NCI-H2081 (cell line): Measurements from ENCODE around the gene CTNNA3.

Experiments
- DNase-seq, 2 experiments: peaks; one replicate each; lab custom pipeline; 2025; lab: John Stamatoyannopoulos, UW

Gene CTNNA3

DNA sequence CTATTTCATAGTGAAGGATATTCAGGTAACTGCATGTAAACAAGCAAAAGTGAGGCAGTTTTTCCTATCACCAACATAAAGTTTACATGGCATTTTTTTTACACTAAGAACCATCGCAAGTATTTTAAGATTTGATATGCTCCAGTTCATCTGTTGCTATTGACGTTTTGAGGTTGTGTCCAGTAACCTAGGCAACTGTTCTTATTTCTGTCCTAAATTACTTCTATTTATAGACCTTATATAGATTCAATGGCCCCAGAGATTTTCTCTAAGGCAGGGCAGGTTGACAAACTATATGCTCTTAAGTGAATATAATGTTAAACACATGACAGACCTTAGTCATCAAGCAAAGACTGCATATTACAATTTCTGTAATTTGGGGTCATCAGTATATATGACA, 1600.4 kb downstream of the CTNNA3 start:
- DNase-seq = no peak

DNA sequence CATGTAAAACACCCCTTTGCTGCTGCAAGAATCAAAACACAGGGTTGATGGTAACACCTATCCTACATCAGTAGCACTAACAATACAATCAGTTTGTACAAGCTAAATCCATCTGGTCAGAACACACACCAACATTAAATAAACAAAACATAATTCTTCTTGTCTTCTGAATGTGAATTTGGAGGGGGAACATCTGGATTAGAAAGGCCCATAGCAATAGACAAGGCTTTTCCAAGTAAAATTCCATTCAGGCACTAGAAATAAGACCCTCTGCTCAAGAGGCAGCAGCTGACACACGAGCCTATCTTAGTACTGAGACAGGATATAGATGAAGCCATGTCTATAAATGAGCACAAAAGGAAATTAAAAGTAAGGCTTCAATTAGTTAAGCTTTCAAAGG, 1610.1 kb downstream of the CTNNA3 start:
- DNase-seq = no peak

DNA sequence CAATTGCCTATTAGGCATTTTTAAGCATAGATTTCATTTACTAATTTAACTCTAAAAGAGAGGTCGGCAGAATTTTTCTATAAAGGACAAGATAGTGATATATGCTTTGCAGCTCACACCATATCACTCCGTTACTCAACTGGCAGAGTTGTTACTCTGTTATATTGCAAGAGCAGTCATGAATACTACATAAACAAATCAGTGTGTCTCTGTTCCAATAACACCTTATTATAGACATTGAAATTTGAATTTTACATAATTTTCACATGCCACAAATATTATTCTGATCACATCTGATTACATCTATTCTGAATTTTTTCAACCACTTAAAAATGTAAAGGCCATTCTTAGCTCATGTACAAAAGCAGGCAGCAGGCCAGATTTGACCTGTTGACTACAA, 1624.1 kb downstream of the CTNNA3 start:
- no peak for DNase-seq

DNA sequence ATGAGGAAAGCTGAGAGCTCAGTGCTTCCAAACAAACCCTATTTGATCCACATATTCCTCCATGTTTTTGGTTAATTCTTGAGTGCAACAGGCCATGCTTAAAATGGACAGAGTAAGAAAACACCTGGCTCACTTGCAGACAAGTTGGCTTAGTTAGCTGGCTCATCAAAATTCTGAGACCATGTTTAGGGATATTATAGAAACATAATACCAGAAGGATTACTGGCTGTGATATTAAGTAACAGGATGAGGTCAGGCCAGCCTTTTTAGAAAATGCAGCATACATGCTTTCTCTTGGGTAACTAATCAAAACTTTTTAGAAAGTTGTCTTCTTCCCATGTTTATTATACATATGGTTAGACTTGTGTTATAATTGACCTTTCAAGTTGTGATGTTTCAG, 1637.4 kb downstream of the CTNNA3 start:
- DNase-seq = no peak

DNA sequence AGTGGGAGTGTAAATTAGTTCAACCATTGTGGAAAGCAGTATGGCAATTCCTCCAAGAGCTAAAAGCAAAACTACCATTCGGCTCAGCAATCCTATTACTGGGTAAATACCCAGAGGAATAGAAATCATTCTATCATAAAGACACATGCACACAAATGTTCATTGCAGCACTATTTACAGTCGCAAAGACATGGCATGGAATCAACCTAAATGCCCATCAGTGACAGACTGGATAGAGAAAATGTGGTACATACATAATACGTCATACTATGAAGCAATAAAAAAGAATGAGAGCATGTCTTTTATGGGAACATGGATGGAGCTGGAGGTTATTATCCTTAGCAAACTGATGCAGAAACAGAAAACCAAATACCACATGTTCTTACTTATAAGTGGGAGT, 1646.7 kb downstream of the CTNNA3 start:
- no peak for DNase-seq

DNA sequence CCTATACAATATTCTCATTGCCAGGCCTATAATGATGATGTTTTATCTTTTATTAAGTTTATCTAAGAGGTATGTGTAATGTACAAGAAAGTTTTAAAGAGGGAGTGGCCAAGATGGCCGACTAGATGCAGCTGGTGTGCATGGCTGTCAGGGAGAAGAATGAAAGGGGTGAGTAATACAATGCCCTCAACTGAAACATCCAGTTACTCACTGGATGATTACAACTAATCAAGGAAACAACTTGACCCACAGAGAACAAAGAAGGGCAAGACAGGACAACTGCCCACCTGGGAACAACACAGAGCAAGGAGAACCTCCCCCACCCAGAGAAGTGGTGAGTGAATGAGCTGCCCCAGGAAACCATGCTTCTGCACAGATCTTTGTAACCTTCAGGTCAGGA, 1650.1 kb downstream of the CTNNA3 start:
- no peak for DNase-seq

DNA sequence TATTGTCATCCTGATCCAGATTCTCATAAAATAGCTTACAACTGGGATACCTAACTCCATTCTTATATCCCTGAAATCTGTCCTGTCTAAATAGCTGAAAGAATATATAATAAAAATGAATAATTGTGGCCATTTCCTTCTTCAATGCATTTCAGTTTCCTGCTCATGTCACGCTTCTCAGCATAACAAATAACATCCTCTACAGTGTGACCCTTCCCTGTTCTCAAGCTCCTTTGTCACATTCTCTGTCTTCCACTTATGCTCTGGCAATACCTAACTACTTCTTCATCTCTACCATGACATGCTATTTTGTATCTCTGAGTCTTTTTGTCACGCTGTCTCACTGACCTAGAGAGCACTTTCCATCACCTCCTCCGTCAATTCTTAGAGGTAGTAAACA, 1654.2 kb downstream of the CTNNA3 start:
- DNase-seq = no peak

DNA sequence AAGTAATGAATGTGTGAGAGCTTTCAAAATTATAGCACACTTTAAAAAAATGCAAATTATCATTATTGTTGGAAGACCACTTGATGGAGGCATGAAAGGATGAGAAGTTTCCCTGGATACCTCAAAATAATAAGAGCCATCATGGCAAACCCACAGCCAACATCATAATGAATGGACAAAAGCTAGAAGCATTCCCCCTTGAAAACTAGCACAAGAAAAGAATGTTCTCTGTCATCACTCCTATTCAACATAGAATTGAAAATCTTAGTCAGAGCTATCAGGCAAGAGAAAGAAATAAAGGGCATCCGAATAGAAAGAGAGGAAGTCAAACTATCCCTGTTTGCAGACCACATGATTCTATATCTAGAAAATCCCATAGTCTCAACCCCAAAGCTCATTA, 1657.4 kb downstream of the CTNNA3 start:
- no peak for DNase-seq

DNA sequence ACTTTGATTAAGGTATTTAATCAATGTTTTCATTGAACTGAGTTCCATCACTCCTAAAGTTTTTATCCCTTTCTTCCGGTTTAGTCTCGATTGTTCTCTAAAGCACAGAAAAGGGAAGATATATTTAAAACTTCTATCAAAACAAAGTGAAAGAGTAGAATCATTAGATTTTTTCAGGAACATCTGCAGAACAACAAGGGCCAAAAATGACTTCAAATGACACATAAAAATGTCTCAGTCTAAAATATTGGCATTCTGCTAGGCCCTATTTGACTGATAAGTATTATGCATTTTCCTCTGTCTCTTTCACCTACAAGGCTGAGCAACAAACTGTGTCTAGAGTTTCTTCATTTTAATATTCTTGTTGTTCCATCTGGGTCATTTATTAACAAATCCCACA, 1669.7 kb downstream of the CTNNA3 start:
- DNase-seq = no peak

DNA sequence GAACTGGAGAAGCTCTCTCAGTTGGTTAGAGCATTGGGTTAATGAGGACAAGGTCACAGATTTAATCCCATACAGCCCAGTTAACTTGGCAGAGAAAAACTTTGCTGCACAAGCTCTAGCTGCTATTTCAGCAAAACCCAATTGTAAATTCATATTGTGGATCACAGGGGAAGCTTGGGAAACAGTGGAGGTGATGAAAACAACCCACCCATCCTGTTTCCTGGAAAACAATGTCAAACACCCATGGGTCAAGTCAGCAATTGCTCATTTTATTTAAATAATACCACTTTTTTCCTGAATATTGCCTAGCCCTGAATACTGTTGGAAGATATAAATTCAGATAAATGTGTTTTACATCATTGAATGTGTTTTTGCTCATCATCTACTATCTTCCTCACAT, 1670.8 kb downstream of the CTNNA3 start:
- DNase-seq = no peak

DNA sequence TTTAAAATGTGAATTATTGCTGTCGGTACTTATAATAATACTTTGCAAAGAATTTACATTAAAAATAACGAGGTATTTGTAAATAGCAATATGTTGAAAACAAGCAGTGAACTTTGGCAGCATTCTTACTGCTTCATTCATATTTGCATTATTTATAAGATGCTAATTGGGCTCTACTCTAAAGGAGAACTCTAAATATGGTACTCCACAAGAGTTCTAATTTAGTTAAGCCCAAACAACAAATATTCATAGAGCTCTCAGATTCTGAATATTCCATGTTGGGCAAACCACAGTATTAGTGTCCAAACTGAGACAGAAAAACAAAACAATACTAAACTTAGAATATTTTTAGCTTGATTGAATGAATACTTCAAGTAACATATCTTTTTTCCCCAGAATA, 1674.6 kb downstream of the CTNNA3 start:
- no peak for DNase-seq

DNA sequence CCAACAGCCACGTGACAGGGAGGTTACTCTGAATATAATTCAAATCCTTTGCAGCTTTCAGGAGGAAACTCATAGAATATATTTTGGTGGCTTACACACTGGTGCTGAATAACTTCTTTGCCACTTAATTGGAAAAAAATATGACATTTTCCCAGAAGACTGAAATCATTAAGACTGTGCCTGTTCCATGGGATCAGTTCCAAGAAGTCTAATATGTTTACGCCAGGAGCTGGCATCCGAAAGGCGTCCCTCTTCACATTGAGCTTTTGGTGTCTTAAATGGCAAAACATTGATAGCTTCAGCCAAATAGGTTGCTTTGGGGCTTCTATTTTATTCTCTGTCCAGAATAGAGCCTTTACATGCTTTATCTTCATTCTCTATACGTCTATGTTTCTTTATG, 1687.8 kb downstream of the CTNNA3 start:
- DNase-seq = no peak

DNA sequence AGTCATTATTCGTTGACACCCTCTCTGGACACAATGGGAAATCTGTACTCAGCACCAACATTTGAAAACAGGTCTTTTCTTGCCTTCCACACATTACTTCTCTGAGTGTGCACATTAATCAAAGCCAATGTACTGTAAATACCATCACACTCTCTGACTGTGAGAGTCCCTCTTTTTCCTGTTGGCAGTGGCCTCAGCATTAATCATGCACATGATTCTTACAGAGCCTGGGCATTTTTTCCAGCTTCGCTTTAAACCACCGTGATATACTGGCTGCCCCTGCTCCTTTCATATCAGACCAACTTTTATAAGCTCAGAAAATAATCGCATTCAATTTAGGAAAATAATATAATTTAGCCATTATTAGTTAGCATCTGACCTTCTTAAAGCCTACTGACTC, 1689.6 kb downstream of the CTNNA3 start:
- DNase-seq = no peak

DNA sequence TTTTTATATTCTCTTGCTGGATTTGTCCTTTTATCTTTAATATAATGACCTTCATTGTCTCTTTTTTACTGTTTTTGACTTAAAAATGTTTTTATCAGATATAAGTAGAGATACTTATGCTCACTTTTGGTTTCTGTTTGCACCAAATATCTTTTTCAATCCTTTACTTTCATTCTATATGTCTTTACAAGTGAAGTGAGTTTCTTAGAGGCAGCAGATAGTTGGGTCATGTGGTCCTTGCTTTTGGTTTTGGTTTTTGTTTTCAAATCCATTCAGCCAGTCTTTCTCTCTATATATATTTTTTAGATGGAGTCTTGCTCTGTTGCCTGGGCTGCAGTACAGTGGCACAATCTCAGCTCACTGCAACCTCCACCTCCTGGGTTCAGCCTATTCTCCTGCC, 1702.5 kb downstream of the CTNNA3 start:
- no peak for DNase-seq

DNA sequence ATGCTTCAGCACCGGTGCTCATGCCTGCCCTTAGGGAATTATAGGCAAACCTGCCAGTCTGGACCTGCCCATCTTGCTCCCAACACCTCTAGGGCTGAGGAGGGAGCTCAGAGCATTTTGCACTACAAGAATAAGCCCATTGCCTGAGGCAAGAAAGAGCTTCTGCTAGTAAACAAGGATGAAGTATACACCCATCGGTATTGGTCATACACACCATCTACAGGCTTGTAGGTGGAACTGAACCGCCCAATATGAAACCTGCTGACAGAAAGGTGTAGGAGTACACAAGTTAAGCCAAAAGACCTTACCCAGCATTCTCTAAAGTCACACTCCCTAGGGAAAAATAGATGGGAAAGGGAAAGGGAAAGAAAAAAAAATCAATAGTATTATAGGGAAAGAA, 1727.1 kb downstream of the CTNNA3 start:
- DNase-seq = peak in 1 of 2 experiments; percentile 4

DNA sequence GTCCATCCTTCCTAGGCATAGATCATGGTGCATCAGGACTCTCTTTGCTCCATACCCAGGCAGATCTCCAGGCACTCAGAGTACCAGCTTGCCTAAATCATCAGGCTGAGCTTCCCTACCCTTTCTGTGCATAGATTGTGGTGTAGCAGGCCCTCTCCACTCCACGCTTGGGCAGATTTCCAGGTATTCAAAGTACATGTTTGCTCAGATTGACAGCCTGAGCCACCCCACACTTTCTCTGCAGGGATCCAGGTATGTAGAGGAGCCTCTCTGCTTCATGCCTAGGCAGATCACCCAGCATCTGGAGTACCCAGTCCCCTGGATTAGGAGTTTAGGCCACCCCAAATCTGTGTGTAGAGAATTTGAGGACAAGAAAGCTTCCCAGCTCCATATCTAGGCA, 1727.6 kb downstream of the CTNNA3 start:
- DNase-seq = no peak

DNA sequence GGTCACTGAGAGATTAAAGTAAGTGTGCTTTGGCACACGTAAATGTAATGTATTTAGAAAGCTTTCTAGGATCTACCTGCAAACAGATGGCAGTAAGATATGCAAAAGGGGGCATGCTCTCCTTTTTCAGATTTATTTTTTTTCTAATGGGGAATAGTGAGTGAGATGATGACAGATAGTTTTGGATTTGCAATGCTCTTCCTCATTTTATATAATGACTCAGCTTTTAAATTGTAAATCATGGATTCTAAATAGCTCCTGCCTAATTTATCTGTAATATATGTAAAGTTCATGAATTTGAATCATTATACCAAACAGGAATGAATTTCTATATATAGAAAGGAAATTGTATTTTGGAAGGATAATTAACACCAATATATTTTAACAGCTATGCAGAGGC, 1731.8 kb downstream of the CTNNA3 start:
- DNase-seq = no peak

DNA sequence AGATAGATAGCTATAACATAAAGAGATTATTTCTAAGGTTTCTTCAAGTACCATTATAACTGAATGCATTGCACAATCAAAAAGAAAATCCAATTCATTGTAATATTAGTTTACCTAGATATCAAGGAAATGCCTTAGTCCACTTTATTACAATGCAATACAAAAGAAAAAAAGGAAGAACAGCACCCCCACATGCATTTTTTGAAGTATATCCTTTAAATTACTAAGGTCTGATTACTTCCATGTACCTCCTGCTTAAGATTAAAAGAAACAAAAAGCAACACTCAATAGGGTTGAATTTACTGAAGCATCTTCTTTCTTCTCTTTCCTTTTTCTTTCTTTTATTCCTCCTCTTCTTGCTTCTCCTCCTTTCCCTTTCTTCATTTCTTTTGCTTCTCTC, 1743.9 kb downstream of the CTNNA3 start:
- DNase-seq = no peak

DNA sequence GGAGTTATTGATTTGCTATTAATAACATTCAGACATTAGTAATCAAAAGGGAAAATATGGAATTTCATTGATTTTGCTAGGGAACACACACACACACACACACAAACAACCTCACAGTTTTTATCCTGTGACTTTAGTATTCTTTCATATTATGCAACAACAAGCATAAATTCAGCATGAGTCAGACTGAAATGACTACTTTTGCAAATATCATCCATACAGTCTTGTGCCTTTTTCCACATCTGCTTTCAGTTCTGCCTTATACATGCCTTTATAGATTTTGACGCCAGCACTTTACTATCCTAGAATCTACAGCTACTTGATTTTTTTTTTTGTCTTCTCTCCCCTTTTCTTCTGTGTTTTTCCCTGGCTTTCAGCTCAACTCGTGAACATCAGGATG, 1745.9 kb downstream of the CTNNA3 start:
- DNase-seq = no peak

DNA sequence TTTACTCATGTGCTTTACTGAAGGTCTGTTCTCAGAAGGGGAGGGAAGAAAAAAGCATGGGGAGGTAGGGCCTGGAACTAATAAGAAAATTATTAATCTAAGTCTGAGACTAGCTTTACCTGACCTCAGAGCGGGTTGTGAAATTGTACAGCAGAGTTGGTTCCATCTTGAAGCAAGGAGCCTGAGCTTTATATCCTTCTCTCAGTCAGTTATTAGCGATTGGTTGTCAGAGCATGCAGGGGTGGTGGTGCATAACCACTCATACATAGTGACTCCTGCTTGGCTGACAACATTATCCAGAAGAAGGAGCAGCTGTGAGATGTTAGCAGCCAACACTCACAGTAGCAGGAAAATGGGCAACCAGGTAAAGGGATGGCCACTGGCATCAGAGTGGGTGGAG, 1746.5 kb downstream of the CTNNA3 start:
- no peak for DNase-seq

DNA sequence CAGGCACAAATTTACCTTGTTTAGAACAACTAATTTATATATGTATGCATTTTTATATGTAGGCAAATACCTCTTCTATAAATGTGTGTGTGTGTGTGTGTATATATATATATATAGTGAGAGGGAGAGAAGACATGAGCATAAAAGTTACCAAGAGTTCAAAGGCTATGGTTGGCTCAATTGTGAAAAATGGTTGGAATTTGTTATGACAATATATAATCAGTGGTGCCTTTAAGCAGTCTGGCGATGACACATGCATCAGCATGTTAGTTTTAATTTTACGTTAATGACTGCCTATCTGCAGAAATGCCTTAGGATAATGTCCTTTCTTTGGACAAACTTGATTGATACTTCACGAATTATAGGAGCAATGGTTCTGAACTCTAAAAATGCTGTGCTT, 1750.9 kb downstream of the CTNNA3 start:
- DNase-seq = no peak

DNA sequence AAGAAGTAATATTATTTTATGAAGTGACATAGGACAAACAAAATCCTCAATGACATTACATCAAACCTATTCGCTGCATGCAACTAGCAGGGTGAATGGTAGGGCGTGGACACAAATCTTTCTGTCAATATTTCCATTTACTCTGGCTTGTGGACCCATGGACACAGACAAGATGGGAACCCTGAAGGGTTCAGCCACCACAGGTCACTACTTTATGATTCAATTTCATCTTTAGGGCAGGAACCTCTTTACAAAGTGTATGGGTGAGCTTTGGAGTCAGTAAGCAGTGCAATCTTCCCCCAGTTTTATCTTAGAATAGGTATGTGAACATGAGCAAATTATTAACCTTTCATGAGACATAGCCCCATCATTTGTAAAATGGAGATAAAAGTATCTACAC, 1752.5 kb downstream of the CTNNA3 start:
- DNase-seq = no peak

DNA sequence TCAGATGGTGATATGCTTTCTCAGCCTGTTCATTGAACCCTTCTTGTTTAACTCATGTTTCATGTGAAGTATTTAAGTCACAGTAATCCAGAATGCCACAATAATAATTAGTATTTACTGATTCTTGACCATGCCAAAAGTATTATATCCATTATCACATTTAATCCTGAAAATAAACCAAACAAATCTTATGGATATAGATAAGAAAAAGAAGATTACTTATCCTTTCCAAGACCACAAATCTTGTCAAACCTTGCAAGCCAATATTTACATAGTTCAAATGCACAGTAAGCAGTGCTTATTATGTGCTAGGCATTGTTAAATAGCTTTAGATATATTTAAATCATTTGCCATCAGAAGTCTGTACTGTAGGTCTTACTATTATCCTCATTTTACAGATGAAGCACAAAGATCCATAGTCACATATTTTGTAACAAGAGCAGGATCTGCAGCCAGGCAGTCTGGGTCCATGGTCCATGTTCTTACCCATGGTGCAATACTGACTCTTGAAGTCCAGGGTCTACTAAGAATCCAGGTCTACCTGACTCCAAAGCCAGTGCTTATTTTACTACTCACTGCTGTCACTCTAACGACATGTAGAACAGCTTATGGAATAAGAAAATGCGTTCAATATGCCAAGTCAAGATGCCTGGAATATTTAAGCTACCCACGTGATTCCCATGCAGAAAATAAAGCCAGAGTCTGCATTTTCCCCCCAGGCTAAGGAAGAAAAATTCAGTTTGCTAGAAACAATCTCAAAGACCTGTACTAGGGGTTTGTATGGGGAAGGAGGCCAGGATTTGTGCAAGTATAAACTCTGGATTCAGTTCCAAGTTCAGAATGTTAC, 1755.0 kb downstream of the CTNNA3 start:
- DNase-seq = no peak

DNA sequence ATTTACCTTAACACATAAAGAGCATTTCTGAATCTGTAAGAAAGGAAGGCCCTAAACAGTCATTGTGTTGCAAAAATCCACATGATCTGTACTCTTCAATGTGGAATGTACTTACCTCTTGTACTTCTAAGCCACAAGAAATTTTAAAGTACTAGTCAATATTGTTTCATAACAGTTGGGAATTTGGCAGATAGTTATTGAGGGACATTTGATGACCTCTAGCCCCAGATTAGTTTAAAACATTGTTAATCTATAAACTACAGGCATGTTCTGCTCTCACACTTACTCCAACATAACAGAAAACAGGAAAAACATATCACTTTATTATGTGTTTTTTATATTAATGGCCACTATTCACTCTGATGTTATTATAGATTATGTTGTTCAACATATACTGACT, 1755.9 kb downstream of the CTNNA3 start:
- no peak for DNase-seq
